Non-pigmented ciliary epithelial cell (primary cell): Measurements from ENCODE around the gene ITGA2.
A peak's percentile ranks its signal among the peaks of the same experiment; 100 is the strongest.

ENCODE experiments used
- DNase-seq: peaks from one replicate; pipeline ENCODE4 v3.0.0-alpha.2; 2010; ENCODE audit warnings: low read depth

ITGA2 gene

GRCh38 chr5:53059281-53059680 lies 70.1 kb downstream of the ITGA2 start:
- no peak for DNase-seq

GRCh38 chr5:53063176-53063575 lies 74.0 kb downstream of the ITGA2 start:
- DNase-seq = no peak

DNA sequence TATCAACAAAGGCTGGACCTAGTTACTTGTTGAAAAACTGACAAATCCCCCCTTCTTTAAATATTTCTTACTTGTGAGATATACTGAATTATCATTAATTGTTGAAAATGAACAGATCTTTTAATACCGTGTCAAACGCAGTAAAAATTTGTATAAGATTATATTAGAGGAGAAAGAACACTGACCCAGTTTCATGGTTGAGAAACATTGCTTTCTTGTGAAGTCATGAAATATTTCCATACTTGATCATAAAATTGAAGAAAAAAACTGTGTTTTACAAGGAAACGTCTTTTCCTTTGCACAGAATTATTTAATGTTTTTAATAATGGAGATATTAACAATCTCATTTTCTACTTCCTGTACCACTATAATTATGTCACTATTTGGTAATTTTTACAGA lies 74.6 kb downstream of the ITGA2 start:
- no peak for DNase-seq

DNA sequence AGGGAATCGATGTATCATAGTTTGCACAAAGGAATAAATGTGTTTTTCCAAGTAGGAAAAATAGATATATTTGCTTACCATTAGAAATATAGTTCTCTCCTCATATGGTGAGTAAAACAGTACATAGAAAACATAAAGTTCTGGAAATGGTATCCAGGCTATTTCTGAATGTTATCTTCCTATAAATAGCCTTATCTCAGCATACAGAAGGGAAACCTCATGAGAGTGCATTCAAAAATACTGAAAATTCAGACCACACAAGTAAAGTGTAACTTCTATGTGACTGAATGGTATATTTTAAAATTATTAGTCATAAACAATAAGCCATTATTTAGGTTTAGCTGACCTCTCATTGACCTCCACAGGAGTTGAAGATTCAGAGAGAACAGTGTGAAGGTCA lies 76.9 kb downstream of the ITGA2 start:
- no peak for DNase-seq

- DNase-seq = no peak
These were observed 78.5 kb downstream of the ITGA2 start for GRCh38 chr5:53067641-53068040.

- no peak for DNase-seq
These were observed 79.2 kb downstream of the ITGA2 start for GRCh38 chr5:53068291-53068836.

DNA sequence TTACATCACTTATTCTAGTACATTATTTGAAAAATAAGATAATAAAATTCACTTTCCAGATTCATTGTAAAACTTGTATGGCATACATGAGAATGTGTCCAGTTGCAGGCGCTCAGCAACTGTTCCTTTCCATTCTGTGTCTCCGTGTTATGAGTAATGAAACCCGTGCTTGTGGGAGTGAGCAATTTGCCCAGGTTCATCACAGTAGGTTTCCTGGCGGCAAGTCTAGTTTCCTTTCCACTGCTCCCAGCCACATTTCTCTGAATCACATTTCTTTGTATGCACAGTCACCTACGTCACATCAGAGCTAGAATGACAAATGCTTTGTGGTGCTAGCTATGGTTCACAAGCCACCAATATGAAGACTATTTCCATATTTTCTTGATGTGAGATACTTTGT lies 80.5 kb downstream of the ITGA2 start:
- peak; percentile 87 for DNase-seq

DNA sequence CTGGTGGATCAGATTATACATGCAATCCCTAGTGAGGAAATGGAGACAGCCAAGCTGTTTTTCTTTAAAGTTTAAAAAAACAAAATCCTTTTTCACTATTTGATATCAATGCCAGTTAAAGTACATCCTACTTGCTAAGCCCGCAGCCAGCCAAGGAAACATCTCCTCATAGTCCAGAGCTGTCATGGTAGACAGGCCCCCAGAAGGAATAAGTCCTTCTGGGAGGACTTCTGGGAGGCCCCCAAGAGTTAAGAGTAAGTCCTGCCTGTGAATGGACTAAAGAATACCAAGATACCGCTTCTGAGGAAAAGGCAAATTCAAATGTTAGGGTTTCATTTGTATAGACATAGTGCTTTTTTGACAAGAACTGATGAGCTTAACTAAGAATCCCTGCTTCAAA lies 82.1 kb downstream of the ITGA2 start:
- no peak for DNase-seq

- DNase-seq = no peak
These were observed 82.6 kb downstream of the ITGA2 start for GRCh38 chr5:53071738-53072137.

DNA sequence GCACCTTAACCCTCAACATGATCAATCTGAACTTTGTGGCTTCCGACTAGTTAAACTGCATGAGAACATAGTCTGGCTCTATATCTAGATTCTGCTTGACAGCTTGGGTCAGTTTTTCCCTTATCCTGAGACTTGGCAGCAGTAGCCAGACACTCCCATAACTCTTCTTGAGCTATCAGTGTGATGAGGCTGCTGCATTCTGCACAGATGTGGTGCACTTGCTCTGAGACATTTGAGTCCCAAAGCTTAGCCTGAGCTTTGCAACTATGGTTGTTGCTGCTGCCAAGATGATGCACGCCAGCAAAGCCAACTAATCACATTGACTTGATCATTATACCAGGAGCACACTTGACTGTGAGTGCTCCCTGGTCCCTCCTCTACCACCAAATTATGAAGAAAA lies 84.2 kb downstream of the ITGA2 start:
- no peak for DNase-seq

DNA sequence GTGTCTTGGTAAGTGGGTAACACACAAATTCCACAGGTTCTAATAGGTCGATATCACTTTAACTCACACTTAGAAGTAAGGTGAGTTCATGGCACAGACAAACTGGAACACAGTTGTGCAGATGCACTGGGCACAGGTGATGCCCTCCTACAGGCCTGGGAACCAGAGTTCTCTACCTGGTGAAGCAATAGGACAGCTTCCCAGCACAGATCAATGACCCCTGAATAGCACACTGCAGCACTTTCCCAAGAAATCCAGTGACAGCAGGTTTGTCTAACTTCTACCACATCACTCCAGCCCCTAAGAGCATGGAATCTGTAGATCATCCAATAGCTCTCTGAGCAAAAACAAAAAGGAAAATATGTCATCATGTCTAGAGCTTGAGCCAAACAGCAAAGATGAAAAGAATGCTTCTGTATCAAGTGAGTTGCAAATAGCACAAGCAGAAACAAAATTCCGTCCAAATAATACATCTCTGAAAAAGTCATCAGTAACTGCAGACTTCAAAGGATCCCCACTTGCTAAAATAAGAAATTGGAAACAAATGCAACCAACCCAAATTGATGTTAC lies 86.9 kb downstream of the ITGA2 start:
- DNase-seq = no peak

- DNase-seq = no peak
These were observed 91.1 kb downstream of the ITGA2 start for GRCh38 chr5:53080271-53080670.

DNA sequence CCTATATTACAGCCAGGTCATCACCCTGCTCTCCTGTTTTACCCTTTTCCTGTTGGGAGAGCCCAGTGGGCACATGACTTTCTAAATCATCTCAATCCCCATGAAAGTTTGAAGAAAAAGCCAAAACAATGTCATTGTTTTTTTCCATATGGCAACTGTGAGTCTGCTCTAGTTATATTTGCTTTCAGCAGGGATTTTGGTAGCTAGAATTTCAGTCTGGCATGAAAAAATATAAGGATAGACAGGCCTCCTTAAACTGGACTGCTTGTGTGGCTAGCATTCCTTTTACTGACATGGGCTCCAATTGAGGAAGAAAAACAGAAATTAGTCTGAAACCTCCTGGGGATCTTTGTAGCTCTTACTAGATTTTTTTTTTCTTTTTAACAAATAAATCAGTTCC lies 94.8 kb downstream of the ITGA2 start:
- DNase-seq = no peak

- no peak for DNase-seq
These were observed 95.5 kb downstream of the ITGA2 start for GRCh38 chr5:53084546-53085255.

DNA sequence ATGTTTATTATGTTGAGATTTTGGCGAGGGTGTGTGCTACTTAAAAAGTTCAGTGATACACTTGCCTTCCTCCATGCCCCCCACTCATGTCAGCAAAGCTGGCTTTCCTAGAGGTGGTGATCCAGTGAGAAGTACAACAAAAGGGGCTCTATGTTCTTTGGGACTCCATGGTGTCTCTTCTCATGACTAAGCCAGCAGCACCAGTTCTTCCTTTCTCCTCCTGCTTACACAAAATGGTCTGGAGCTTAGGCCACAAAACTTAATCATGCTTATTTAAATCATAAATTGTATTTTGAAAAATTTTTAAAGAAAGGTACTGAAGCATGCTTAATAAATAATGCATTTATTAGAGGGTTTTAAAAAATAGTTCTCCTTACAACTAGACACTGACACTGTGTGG lies 98.0 kb downstream of the ITGA2 start:
- no peak for DNase-seq

DNA sequence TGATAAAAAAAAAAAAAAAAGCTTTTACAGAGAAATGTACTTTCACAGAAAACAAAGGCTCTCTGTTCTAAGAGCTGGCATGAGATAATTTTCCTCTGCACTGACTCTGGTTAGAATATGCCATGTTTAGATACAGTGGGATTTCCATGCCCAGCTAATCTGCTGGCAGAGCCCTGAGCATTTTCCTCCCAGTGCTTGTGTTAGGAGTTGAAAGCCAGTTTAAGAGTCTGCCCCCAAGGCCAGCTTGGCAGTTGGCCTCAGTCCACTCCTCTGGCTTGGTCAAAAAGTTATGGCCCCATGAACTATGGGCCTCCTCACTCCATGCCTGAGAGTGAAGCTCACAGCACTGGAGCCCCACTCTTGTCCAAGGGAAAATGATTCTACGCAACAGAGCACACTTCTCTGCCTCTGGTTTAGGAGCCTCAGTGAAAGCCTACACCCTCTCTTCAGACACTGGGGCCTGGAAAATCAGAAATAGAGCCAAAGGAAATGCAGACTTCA lies 98.5 kb downstream of the ITGA2 start:
- no peak for DNase-seq

- DNase-seq = no peak
These were observed 100.4 kb downstream of the ITGA2 start for GRCh38 chr5:53089481-53089991.

DNA sequence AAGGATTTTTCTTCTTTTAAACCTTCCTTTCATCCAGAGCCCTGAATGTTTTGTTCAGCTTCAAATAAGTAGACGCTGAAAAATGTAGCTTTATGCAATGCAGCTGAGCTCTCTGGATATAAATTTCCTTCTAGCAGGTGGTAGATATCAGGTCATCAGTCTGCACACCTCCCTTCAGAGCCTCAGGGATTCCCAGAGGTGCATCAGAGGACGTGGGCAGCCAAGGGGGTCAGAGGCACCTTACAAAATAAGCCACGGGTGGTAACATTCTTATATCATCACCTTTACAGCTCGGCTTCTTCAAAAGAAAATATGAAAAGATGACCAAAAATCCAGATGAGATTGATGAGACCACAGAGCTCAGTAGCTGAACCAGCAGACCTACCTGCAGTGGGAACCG lies 101.1 kb downstream of the ITGA2 start:
- DNase-seq = no peak

DNA sequence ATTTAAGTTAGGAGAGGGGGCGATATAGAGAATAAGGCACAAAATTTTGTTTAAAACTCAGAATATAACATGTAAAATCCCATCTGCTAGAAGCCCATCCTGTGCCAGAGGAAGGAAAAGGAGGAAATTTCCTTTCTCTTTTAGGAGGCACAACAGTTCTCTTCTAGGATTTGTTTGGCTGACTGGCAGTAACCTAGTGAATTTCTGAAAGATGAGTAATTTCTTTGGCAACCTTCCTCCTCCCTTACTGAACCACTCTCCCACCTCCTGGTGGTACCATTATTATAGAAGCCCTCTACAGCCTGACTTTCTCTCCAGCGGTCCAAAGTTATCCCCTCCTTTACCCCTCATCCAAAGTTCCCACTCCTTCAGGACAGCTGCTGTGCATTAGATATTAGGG lies 102.1 kb downstream of the ITGA2 start:
- DNase-seq = no peak

- DNase-seq = no peak
These were observed 103.1 kb downstream of the ITGA2 start for GRCh38 chr5:53092242-53092641.

- DNase-seq = no peak
These were observed 106.1 kb downstream of the ITGA2 start for GRCh38 chr5:53095217-53095616.

DNA sequence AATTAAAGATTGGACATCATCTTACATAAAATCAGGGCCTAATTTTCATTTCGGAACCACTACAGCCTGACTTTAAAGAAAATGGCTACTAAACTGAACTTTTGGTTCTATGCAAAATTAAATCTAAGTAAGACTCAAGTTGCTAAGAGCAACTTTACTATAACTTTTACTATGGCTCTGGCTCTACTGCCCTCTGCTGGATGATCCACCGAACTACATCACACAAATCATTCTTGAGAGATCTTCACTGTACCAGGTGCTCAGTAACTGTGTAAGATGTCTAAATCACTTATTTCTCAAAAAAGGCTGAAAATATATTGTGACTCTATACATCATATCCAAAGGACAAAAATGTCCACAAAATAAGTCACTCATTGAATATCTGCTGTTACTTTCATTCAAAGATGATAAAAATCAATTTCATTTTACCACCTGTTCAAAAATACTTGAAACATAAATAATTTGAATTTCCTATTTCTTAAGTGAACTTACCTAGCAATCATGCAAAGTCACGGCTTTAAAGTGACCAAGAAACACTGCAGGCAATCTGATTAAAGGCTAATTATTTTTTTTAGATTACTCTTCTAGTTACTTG lies 106.9 kb downstream of the ITGA2 start:
- DNase-seq = peak; percentile 35

GRCh38 chr5:53099546-53099945 lies 110.4 kb downstream of the ITGA2 start:
- no peak for DNase-seq
